ENCODE data around the gene CRTAC1.
"Not testable (repeated sequence)": the region's sequence is repeated elsewhere in the genome, so short reads cannot be mapped to it uniquely, and the experiment has no call there.

Gene CRTAC1

DNA sequence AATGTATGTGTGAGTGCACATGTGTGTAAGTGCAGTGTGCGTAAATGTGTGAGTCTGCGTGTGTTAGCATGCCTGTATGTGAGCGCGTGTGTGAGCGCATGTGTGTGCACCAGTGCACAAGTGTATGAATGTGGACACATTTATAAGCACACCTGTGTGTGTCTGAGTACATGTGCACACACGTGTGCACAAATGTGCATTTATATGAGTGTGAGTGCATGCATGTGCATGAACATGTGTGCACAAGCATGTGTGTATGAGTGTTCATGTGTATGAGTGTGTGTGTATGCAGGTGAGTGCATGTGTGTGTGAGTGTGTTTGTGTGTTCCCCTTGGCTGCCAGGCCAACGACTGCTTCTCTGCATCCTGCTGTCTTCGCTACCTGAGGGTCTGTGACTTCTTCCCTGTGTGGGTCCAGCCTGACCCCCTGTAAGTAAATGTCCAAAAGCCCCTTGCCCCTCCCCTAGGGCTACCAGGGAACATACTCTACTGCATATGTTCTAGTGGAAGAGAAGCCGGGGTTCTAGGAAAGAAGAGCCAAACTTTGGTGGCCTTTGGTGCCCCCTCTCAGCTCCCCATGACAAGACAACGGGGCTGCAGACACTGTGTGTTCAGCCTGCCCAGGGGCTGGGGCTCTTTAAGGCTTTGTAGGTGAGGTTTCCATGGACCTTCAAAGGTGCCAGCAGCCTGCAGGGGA lies 163.7 kb downstream of the CRTAC1 start:
- no peak for DNase-seq

DNA sequence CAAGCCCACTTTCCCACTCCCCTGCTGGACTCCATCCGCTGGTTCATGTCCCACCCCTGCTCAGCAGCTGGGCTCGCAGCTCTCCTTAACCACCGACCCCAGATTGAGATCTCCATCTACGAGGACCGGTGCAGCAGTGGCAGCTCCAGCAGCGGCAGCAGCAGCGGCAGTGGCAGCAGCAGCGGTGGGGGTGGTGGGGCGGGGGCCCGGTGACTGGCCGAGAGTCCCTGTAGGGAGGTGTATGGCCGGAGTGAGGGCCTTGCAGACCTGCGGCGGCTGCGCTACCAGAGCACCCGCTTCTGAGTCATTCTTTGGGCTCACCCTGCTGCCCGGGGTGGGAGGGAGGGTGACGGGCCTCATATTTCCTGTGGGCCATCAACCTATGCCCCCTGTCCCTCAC lies 164.9 kb downstream of the CRTAC1 start:
- no peak for DNase-seq

- DNase-seq: no peak
These were observed 166.6 kb downstream of the CRTAC1 start for GRCh38 chr10:97863808-97864207.

DNA sequence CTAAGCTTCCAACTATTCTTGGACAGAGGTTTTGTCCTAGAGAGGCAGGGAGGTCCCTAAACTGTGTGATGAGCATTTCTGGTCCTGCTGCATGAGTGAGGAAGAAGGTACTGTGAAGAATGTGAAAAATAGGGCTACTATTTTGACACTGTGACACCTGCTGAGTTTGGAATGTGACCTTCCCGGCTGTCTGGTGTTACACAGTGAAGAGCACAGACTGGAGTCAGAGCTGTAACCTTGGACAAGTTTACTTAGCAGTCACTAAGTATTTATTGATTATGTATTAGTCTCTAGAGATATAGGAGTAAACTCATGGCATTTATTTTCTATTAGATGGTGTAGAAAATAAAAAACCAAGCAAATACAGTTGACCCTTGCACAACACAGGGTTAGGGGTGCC lies 168.5 kb downstream of the CRTAC1 start:
- no peak for DNase-seq

- DNase-seq: peak; percentile 87
These were observed 169.2 kb downstream of the CRTAC1 start for GRCh38 chr10:97861097-97861750.

GRCh38 chr10:97858001-97858439 lies 172.4 kb downstream of the CRTAC1 start:
- DNase-seq: no peak

DNA sequence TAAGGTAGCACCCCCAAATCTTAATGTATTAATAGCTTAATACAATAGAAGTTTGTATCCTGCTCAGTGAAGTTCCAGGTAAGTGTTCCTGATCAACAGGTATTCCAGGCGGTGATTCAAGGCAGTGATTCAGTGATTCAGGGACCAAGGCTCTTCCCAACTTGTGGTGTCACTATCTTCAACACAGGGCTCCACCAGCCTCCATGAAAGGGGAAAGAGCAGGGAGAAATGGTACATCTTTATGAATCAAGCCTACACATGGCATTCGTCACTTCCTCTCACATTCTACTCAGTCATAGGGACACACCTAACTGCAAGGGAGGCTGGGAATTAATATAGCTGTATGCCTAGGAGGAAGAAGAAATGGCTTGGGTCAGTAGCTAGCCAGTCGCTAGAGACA lies 175.7 kb downstream of the CRTAC1 start:
- DNase-seq: no peak

- no peak for DNase-seq
These were observed 177.5 kb downstream of the CRTAC1 start for GRCh38 chr10:97852840-97853405.

GRCh38 chr10:97852277-97852676 lies 178.1 kb downstream of the CRTAC1 start:
- no peak for DNase-seq

- DNase-seq: no peak
These were observed 178.9 kb downstream of the CRTAC1 start for GRCh38 chr10:97851341-97852001.

DNA sequence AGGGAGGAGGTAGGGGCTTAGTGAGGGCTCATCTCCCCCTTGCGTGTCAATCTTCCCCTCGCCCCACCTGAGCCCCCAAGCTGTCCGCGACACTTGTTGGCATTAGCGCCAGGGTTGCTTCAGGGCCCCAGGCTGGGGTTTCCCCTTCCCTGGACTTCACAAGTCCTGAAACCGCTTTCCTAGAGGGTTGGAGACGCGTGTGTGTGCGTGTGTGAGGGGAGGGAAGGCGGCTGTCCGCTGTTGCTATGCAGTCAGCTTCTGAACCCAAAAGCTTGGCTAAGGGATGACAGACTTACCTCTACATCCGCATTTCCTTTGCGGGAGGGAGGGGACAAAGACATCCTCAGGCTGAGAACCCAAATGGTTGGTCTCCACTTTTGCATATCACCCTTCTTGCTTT lies 180.0 kb downstream of the CRTAC1 start:
- DNase-seq: no peak

DNA sequence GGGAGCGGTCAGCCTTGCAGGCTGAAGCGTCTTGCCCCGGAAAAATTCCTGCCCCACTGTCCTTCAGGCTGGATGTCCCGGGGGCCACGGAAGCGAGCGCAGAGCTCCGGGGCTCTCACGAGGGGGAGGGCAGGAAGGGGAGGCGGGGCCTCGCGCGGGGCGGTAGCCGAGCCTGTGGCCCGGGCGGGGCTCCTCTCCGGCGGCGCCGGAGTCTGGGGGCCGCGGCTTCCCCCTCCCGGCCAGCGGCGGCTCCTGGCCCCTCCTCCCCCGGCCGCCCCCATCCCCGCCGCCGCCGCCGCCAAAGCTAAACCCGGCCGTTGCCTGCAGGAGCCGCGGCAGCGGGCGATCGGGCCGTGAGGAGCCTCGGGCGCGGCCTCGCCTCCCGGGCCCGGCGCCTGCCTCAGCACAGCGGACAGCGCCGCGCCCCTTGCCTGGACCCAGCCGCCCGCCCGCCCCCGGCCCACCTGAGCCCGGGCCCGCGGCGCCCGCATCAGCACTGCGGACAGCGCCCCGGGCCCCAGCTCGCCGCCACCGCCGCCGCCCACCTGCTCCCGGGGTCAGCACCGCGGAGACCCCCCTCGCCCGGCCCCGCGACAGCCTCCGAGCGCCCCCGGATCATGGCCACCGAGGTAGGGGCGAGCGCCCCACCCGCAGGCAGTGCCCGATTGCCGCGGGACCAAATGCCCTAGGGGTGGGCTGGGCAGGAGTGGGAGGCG lies 180.6 kb downstream of the CRTAC1 start, which contains the start of gene GOLGA7B:
Gene GOLGA7B (plus strand): TSS at position 157 of the 716 bp plus-strand sequence. CDS start 461 bp downstream, at position 618.
- peak; percentile 85 for DNase-seq

DNA sequence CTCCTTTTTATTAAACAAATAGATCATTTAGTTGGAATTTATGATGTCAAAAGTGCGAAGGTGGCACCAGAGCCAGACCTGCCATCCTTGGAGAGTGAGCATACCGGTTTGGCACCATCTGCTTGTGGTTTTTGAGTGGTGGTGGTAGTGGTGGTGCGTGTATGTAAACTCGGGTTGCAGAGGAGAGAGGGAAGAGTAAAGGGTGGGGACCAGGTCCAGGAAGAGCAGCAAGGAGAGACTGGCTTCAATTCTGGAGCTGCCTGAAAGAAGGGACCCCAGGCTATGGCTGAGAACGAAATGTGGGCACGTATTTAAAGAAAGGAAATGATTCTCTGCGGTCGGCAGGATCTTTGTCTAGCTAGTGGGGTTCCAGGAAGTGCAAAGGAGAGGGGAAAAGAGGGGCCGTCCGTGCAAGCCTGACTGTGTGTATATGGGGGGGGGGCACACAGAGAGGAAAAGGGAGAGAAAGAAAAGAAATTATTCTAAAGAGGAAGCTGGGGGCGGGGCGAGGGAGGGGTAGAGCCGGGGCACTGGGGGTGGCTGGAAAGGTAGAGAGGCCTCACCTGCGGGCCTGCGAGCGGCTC lies 181.2 kb downstream of the CRTAC1 start:
- DNase-seq: no peak

DNA sequence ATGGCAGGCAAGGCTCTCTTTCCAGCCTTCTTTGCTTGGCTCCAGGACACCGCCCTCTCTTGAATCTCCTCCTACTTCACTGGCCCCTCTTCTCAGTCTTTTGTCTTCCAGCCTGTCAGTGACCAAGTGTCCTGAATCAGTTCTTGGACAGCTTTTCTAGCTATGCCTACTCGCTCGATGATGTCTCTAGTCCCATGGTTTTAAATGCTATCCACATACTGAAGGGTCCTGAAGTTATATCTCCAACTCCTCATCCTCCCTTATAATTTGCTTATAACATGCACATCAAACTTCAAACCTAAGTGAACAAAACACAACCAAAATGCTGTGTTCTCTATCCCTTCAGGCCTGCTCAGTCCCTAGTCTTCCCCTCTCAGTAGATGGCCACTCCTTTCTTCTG lies 185.7 kb downstream of the CRTAC1 start:
- no peak for DNase-seq

DNA sequence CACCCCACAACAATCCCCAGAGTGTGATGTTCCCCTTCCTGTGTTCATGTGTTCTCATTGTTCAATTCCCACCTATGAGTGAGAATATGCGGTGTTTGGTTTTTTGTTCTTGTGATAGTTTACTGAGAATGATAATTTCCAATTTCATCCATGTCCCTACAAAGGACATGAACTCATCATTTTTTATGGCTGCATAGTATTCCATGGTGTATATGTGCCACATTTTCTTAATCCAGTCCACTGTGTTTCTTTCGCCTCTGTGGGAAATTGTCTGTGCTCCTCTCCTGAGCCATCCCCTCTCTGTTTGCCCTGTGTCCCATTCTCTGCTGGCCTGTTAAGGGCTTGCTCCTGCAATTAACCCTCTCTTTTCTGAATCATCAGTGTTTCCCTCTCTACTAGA lies 186.4 kb downstream of the CRTAC1 start:
- DNase-seq: not testable (repeated sequence)

GRCh38 chr10:97843281-97843671 lies 187.1 kb downstream of the CRTAC1 start:
- no peak for DNase-seq

- no peak for DNase-seq
These were observed 187.7 kb downstream of the CRTAC1 start for GRCh38 chr10:97842656-97843280.

- not testable (repeated sequence) for DNase-seq
These were observed 188.3 kb downstream of the CRTAC1 start for GRCh38 chr10:97842114-97842513.

DNA sequence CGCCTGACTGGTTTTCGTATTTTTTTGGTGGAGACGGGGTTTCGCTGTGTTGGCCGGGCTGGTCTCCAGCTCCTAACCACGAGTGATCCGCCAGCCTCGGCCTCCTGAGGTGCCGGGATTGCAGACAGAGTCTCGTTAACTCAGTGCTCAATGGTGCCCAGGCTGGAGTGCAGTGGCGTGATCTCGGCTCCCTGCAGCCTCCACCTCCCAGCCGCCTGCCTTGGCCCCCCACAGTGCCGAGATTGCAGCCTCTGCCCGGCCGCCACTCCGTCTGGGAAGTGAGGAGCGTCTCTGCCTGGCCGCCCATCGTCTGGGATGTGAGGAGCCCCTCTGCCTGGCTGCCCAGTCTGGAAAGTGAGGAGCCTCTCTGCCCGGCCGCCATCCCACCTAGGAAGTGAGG lies 189.3 kb downstream of the CRTAC1 start:
- DNase-seq: not testable (repeated sequence)

GRCh38 chr10:97838091-97838490 lies 192.3 kb downstream of the CRTAC1 start:
- DNase-seq: no peak

GRCh38 chr10:97836446-97836845 lies 194.0 kb downstream of the CRTAC1 start:
- no peak for DNase-seq

DNA sequence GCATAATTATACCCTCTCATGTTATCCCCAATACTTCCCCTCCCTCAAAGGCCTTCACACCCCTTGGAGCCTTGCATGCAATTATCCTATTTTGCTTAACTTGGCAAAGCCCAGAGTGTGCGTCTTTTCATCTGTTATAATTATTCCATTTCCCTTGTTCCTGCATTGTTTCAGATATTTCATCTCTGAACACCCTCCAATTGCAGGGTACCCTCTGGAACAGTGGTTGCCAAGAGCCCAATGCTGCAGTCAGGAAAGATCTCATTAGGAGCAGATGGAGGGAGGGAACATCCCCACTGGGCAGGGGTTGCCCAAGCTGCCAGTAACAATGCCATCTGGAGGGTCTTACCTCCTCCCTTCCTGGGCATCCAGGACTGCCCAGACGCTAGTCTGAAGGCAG lies 199.2 kb downstream of the CRTAC1 start:
- no peak for DNase-seq

All from islet precursor cell (in vitro differentiated cells).